Measurements from ENCODE around the gene IBTK.
"Not testable (repeated sequence)": the region's sequence is repeated elsewhere in the genome, so short reads cannot be mapped to it uniquely, and the experiment has no call there.

IBTK gene

GRCh38 chr6:82211326-82211725 lies 36.2 kb downstream of the IBTK start:
- H3K36me3 ChIP-seq (ENCODE audit: control insufficient read depth, insufficient read depth, low read length), result no peaks in the 10 kb centered on the region
- no peak for TF ChIP-seq CTCF (IDR thresholded peaks at IDR 0.05)
- H3K9me3 ChIP-seq (ENCODE audit: control insufficient read depth, low read length), result no peaks in the 10 kb centered on the region
- no peak overlapping the region for H3K9ac ChIP-seq
- H3K4me3 ChIP-seq (ENCODE audit: low read depth, low read length), result no peak overlapping the region
- H2AFZ ChIP-seq, result no peak overlapping the region
- H3K79me2 ChIP-seq, result no peaks in the 10 kb centered on the region
- no peaks in the 10 kb centered on the region for H3K27me3 ChIP-seq (ENCODE audit: control insufficient read depth, insufficient read depth, low read length)
- no peak overlapping the region for H3K27ac ChIP-seq
- H3K4me2 ChIP-seq (ENCODE audit: low read length), result no peak overlapping the region
- no peaks in the 10 kb centered on the region for H3K4me1 ChIP-seq

- H3K4me3 ChIP-seq (ENCODE audit: low read depth, low read length), result no peak overlapping the region
- H3K9me3 ChIP-seq (ENCODE audit: control insufficient read depth, low read length), result no peaks in the 10 kb centered on the region
- H3K4me2 ChIP-seq (ENCODE audit: low read length), result no peak overlapping the region
- H3K27me3 ChIP-seq (ENCODE audit: control insufficient read depth, insufficient read depth, low read length), result no peaks in the 10 kb centered on the region
- H3K79me2 ChIP-seq, result no peaks in the 10 kb centered on the region
- H3K36me3 ChIP-seq (ENCODE audit: control insufficient read depth, insufficient read depth, low read length), result no peaks in the 10 kb centered on the region
- no peak overlapping the region for H3K27ac ChIP-seq
- H3K9ac ChIP-seq, result no peak overlapping the region
- no peaks in the 10 kb centered on the region for H3K4me1 ChIP-seq
- no peak for TF ChIP-seq CTCF (IDR thresholded peaks at IDR 0.05)
- H2AFZ ChIP-seq, result no peak overlapping the region
Observed at GRCh38 chr6:82208913-82209312, 38.6 kb downstream of the IBTK start.

GRCh38 chr6:82205930-82206392 lies 41.6 kb downstream of the IBTK start:
- TF ChIP-seq CTCF (IDR thresholded peaks at IDR 0.05), result no peak
- no peaks in the 10 kb centered on the region for H3K9me3 ChIP-seq (ENCODE audit: control insufficient read depth, low read length)
- no peaks in the 10 kb centered on the region for H3K36me3 ChIP-seq (ENCODE audit: control insufficient read depth, insufficient read depth, low read length)
- no peak overlapping the region for H3K9ac ChIP-seq
- H3K79me2 ChIP-seq, result no peaks in the 10 kb centered on the region
- H2AFZ ChIP-seq, result no peak overlapping the region
- no peaks in the 10 kb centered on the region for H3K4me1 ChIP-seq
- H3K27me3 ChIP-seq (ENCODE audit: control insufficient read depth, insufficient read depth, low read length), result no peaks in the 10 kb centered on the region
- no peak overlapping the region for H3K27ac ChIP-seq
- no peak overlapping the region for H3K4me2 ChIP-seq (ENCODE audit: low read length)
- no peak overlapping the region for H3K4me3 ChIP-seq (ENCODE audit: low read depth, low read length)

GRCh38 chr6:82204020-82204419 lies 43.5 kb downstream of the IBTK start:
- no peak for TF ChIP-seq CTCF (IDR thresholded peaks at IDR 0.05)
- no peak overlapping the region for H3K4me2 ChIP-seq (ENCODE audit: low read length)
- H3K79me2 ChIP-seq, result no peaks in the 10 kb centered on the region
- no peaks in the 10 kb centered on the region for H3K36me3 ChIP-seq (ENCODE audit: control insufficient read depth, insufficient read depth, low read length)
- no peaks in the 10 kb centered on the region for H3K4me1 ChIP-seq
- no peaks in the 10 kb centered on the region for H3K27me3 ChIP-seq (ENCODE audit: control insufficient read depth, insufficient read depth, low read length)
- H3K9ac ChIP-seq, result no peak overlapping the region
- no peak overlapping the region for H2AFZ ChIP-seq
- no peak overlapping the region for H3K27ac ChIP-seq
- H3K4me3 ChIP-seq (ENCODE audit: low read depth, low read length), result no peak overlapping the region
- H3K9me3 ChIP-seq (ENCODE audit: control insufficient read depth, low read length), result no peaks in the 10 kb centered on the region

GRCh38 chr6:82197784-82198183 lies 49.8 kb downstream of the IBTK start:
- no peak overlapping the region for H3K4me2 ChIP-seq (ENCODE audit: low read length)
- H3K4me3 ChIP-seq (ENCODE audit: low read depth, low read length), result no peak overlapping the region
- H3K27me3 ChIP-seq (ENCODE audit: control insufficient read depth, insufficient read depth, low read length), result no peaks in the 10 kb centered on the region
- no peaks in the 10 kb centered on the region for H3K9me3 ChIP-seq (ENCODE audit: control insufficient read depth, low read length)
- no peaks in the 10 kb centered on the region for H3K4me1 ChIP-seq
- H2AFZ ChIP-seq, result no peak overlapping the region
- no peak overlapping the region for H3K27ac ChIP-seq
- H3K36me3 ChIP-seq (ENCODE audit: control insufficient read depth, insufficient read depth, low read length), result no peaks in the 10 kb centered on the region
- no peak overlapping the region for H3K9ac ChIP-seq
- H3K79me2 ChIP-seq, result no peaks in the 10 kb centered on the region
- TF ChIP-seq CTCF (IDR thresholded peaks at IDR 0.05), result no peak

- not testable (repeated sequence) for H3K27ac ChIP-seq; H2AFZ ChIP-seq; H3K4me2 ChIP-seq (ENCODE audit: low read length); H3K79me2 ChIP-seq; H3K9ac ChIP-seq; H3K4me1 ChIP-seq; H3K27me3 ChIP-seq (ENCODE audit: control insufficient read depth, insufficient read depth, low read length); H3K4me3 ChIP-seq (ENCODE audit: low read depth, low read length); H3K36me3 ChIP-seq (ENCODE audit: control insufficient read depth, insufficient read depth, low read length); H3K9me3 ChIP-seq (ENCODE audit: control insufficient read depth, low read length)
Observed at GRCh38 chr6:82197245-82197644, 50.3 kb downstream of the IBTK start.

Measured in parathyroid adenoma (tissue), 2 donors.